Measurements from ENCODE around the gene IPO9.
A peak's percentile ranks its signal among the peaks of the same experiment; 100 is the strongest.

Gene IPO9

GRCh38 chr1:201828820-201829774 is at the start of gene IPO9:
Gene IPO9 (plus strand): TSS chr1:201829157. CDS start chr1:201829210, 53 bp downstream.
- peak; percentile 90 to 96 for DNase-seq (ENCODE audit: low read depth in 2 of 2)

- no peak for DNase-seq (ENCODE audit: low read depth in 2 of 2)
Observed at GRCh38 chr1:201779351-201779880, 49.5 kb upstream of the IPO9 start.

GRCh38 chr1:201780952-201781351 is 48.0 kb upstream of the IPO9 start:
- DNase-seq (ENCODE audit: low read depth in 2 of 2), result no peak

- DNase-seq (ENCODE audit: low read depth in 2 of 2), result no peak
Observed at GRCh38 chr1:201781437-201781836, 47.5 kb upstream of the IPO9 start.

GRCh38 chr1:201782353-201782752 is 46.6 kb upstream of the IPO9 start:
- no peak for DNase-seq (ENCODE audit: low read depth in 2 of 2)

GRCh38 chr1:201783058-201783457 is 45.9 kb upstream of the IPO9 start:
- no peak for DNase-seq (ENCODE audit: low read depth in 2 of 2)

GRCh38 chr1:201783572-201783971 is 45.4 kb upstream of the IPO9 start:
- no peak for DNase-seq (ENCODE audit: low read depth in 2 of 2)

GRCh38 chr1:201785291-201785690 is 43.7 kb upstream of the IPO9 start:
- no peak for DNase-seq (ENCODE audit: low read depth in 2 of 2)

GRCh38 chr1:201786824-201787223 is 42.1 kb upstream of the IPO9 start:
- no peak for DNase-seq (ENCODE audit: low read depth in 2 of 2)

GRCh38 chr1:201788296-201788695 is 40.7 kb upstream of the IPO9 start:
- DNase-seq (ENCODE audit: low read depth in 2 of 2), result no peak

- DNase-seq (ENCODE audit: low read depth in 2 of 2), result no peak
Observed at GRCh38 chr1:201789245-201789644, 39.7 kb upstream of the IPO9 start.

- DNase-seq (ENCODE audit: low read depth in 2 of 2), result no peak
Observed at GRCh38 chr1:201790261-201790660, 38.7 kb upstream of the IPO9 start.

- no peak for DNase-seq (ENCODE audit: low read depth in 2 of 2)
Observed at GRCh38 chr1:201791051-201791778, 37.7 kb upstream of the IPO9 start.

GRCh38 chr1:201791779-201792173 is 37.2 kb upstream of the IPO9 start:
- DNase-seq (ENCODE audit: low read depth in 2 of 2), result no peak

GRCh38 chr1:201792534-201793305 is 36.2 kb upstream of the IPO9 start:
- peak; percentile 6 to 35 for DNase-seq (ENCODE audit: low read depth in 2 of 2)

- DNase-seq (ENCODE audit: low read depth in 2 of 2), result no peak
Observed at GRCh38 chr1:201793306-201793925, 35.5 kb upstream of the IPO9 start.

GRCh38 chr1:201795066-201795465 is 33.9 kb upstream of the IPO9 start:
- no peak for DNase-seq (ENCODE audit: low read depth in 2 of 2)

GRCh38 chr1:201800246-201800645 is 28.7 kb upstream of the IPO9 start:
- no peak for DNase-seq (ENCODE audit: low read depth in 2 of 2)

GRCh38 chr1:201806801-201807200 is 22.2 kb upstream of the IPO9 start:
- no peak for DNase-seq (ENCODE audit: low read depth in 2 of 2)

- DNase-seq (ENCODE audit: low read depth in 2 of 2), result no peak
Observed at GRCh38 chr1:201807958-201808632, 20.9 kb upstream of the IPO9 start.

- DNase-seq (ENCODE audit: low read depth in 2 of 2), result no peak
Observed at GRCh38 chr1:201808633-201808990, 20.3 kb upstream of the IPO9 start.
